Effector CD4-positive, alpha-beta T cell (primary cell): Measurements from ENCODE around the gene FGF14.

Experiments
- DNase-seq: peaks from one replicate; pipeline ENCODE4 v3.0.0-alpha.2; 2020

The FGF14 gene

DNA sequence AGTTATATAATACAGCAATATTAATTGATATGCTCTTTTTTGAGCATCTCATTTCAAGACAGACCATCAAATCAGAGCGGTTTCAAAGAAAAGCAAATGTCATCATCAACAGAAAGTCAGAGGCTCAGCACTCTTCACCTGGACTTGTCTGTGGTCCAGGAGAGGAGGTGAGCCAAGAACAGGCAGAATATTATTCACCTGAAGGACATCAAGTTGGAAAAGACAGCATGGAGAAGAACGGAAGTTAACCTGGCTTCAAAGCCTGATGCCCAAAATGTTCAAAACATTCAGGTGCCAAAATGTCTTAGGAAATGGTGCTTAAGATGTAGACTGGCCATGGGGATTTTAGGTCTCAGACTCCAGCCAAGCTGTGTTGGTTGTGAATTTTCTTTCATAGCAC is 40.7 kb downstream of the FGF14 start:
- DNase-seq, result no peak

DNA sequence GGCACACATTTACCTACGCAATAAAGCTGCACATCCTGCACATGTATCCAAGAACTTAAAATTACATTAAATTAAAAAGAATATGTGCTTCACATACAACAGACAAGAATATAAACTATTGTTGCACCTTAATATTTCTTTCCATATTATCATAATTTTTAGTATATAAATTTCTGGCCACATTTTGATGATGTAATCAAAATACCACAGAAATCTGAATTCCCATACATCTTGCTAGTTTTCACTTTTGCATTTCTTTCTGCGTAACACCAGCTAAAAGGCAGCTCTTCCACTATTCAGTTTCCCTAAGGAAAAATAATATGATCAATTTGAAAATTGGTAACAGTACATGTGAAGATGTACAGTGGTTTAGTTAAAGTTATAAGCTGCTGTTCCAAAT is 42.6 kb downstream of the FGF14 start:
- no peak for DNase-seq

DNA sequence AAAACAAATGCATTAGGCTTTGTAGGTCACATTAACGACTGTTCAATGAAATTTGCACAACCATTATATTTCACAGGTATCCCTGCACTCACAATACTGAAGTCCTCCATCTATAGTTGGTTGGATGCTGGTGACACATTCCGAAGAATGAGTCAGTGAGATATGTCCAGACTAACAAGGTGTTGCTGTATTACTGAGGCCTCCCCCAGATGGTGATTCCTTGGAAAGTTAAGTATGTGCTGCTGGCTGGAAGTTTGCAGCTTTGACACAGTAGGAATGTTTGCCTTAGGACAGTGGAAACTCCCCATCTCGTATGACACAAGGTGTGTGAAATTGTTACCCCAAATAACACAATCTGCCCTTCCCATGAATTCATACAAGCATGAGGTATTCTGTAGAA is 46.6 kb downstream of the FGF14 start:
- no peak for DNase-seq

GRCh38 chr13:102354011-102354410 is 47.8 kb downstream of the FGF14 start:
- no peak for DNase-seq

- DNase-seq, result no peak
Measured at GRCh38 chr13:102351521-102351920, 50.3 kb downstream of the FGF14 start.

DNA sequence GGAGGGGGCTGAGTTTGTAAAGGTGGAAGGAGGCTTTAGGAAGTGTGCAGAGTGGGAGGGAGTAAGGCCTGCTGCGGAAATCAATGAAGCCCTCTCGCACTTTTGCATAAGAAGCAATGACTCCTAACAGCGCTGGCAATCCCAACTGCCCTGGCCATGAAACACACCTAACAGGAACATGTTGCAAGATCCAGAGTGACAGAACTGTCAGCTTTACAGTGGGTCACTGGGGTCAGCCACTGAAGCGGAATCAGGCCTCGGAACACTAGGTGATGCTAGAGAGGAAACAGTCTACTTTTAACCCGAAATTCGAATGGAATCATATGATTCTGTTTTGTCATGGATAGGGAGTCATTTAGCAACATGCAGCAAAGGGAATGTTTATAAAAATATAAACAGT is 54.4 kb downstream of the FGF14 start:
- no peak for DNase-seq

GRCh38 chr13:102346769-102347168 is 55.1 kb downstream of the FGF14 start:
- DNase-seq, result no peak

DNA sequence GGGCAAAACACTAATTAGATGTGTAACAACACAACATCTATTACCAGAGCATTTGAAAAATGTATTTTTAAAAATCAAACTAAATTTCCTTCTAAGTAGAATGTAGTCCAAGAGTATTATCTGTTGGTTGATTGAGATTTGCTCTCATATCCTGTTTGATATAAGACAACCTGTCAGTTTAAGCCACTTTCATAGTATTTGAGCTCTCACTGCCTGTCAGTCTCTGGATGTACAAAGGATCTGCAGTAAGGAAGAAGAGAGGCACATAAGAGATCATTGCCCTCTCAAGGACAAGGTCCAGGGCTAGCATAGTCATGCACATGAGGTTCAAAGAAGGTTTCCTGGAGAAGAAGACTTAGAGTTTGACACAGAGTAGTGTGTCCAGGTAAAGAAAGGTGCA is 57.4 kb downstream of the FGF14 start:
- DNase-seq, result no peak

- no peak for DNase-seq
Measured at GRCh38 chr13:102333320-102334198, 68.3 kb downstream of the FGF14 start.

DNA sequence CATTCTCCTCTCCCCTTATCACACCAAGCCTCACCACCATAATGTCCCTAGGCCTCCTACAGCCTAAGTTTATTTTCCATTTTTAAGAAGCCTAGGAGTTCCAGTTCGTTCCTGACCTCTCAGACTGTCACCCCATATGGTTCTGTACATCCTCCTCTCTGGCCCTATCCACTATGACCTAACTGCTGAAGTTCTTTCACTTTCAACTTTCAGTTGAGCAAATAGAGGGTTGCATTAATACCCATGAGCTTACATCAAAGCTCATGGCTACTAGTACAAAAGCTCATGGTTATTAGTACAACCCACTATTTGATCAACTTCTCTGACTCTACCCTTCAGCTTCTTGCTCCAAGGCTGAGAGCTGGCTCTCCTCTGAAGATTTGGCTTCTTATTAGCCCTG is 72.9 kb downstream of the FGF14 start:
- DNase-seq, result no peak

DNA sequence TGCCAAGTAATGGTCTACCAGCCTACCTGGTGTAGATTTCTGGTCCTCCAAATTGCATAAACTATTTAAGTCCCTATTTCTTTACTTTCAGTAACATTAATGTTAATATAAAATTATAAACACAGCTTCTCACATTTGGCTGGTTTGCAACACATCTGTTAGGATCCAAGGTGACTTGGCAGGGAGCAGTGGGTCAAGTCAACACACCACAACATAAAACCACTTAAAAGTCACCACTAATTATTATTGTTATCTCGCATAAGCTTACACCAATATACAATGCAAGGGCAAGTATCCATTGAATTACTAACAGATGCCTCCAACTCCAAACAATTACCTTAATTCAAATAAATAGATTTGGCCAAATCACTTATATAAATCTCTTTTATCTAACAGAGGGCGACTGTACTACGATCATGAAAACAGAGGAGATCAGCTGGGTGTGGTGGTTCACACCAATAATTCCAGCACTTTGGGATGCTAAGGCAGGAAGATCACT is 74.7 kb downstream of the FGF14 start:
- DNase-seq, result no peak

DNA sequence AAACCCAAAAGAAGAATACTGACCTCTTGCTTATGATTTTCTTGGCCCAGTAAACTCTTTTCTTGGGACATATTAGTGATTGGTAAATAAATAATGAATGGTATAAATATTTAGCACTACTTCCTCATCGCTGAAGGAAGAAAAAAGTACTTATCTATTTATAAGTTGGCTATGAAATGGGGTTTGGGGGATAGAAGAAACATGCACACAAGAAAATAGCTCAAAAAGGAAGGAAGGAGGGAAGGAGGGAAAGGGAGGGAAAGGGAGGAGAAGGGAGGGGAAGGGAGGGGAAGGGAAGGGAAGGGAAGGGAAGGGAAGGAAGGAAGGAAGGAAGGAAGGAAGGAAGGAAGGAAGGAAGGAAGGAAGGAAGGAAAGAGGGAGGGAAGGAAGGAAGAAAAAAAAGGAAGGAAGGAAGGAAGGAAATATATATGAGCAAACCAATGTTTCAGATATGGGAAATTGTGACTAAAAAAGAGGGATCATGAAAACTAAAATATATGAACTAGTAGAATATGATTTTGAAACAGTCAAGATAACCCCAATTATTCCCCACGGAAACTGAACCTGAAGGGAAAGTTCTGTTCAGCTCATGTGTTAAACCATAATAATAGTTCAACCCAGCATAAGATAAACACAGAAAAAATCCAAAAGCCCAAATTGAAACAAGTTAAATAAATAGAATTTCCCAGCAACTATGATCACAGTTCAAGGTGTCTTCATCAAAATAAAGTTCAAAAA is 75.3 kb downstream of the FGF14 start:
- DNase-seq, result no peak

- DNase-seq, result no peak
Measured at GRCh38 chr13:102325321-102325720, 76.5 kb downstream of the FGF14 start.

DNA sequence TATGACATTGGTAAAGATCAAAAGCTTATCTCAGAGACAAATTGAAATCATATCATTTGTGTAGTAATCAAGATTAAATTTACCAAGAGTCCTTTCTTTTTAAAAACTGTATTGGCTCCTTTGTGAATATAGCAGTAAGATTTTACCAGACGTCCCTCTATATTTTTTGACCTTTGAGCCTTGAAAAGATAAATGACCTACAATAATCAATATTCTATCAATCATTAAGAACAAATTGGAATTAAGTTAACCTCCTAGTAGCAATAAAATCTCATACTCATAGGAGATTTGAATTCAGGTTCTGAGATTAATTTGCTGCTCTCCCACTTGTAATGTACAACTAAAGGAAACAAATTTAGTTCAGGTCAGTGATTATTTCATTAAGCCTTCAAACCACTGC is 78.3 kb downstream of the FGF14 start:
- no peak for DNase-seq

- no peak for DNase-seq
Measured at GRCh38 chr13:102323012-102323411, 78.8 kb downstream of the FGF14 start.

GRCh38 chr13:102322211-102322610 is 79.6 kb downstream of the FGF14 start:
- no peak for DNase-seq

GRCh38 chr13:102318233-102318632 is 83.6 kb downstream of the FGF14 start:
- DNase-seq, result no peak

DNA sequence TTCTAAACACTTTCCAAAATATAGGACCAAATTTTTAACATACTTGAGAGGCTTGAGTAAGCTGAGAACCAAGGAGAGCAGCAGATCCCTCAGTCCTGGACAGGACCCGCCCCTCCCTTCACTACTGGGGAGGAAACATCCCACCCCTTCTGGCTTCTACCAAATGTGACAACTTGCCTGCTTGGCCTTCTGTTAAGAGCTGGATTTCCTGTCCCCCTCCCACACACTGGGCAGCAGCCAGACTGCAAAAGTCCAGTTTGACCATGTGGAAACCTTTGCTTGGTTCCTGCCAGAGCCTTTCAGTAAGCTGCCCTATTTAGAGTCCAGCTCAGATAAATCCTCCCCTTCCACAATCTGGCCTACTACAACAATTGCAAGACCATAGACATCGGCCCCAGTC is 84.3 kb downstream of the FGF14 start:
- DNase-seq, result no peak

- DNase-seq, result no peak
Measured at GRCh38 chr13:102316732-102317131, 85.1 kb downstream of the FGF14 start.

GRCh38 chr13:102312841-102313240 is 89.0 kb downstream of the FGF14 start:
- DNase-seq, result no peak

DNA sequence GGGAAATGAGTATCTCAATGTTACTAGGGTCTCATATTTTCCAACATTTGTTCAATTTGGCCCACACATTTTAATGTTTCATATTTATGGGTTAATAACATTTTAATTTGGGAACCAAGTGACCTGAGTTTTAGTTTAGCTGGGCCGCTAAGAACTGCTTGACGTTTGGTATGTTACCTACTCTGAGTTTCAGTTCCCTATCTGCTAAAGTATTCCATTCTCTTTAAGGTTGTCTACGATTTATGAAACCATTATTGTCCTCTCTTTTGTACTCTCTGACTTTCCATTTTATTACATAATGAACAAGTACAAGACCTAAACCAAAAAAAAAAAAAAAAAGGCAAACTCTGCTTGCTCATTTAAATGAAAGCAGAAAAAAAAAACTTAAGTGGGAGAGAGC is 89.9 kb downstream of the FGF14 start:
- no peak for DNase-seq

DNA sequence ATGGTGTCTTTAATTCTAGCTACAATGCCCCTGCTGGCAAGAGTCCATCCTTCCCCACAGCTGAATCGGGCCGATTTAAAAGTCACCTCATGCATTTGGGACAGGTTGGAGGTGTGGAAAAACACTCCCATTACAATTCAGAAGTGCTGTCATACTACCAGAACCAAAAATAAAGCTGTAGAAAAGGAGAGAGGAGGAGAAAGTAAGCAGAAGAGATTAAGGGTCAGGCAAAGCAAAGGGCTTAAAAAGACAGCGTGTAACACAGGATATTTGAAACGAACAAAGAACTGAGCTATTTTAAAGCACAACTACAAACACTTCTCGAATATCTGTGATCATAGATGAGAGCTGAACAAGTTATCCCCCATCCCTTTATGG is 90.4 kb downstream of the FGF14 start:
- no peak for DNase-seq

DNA sequence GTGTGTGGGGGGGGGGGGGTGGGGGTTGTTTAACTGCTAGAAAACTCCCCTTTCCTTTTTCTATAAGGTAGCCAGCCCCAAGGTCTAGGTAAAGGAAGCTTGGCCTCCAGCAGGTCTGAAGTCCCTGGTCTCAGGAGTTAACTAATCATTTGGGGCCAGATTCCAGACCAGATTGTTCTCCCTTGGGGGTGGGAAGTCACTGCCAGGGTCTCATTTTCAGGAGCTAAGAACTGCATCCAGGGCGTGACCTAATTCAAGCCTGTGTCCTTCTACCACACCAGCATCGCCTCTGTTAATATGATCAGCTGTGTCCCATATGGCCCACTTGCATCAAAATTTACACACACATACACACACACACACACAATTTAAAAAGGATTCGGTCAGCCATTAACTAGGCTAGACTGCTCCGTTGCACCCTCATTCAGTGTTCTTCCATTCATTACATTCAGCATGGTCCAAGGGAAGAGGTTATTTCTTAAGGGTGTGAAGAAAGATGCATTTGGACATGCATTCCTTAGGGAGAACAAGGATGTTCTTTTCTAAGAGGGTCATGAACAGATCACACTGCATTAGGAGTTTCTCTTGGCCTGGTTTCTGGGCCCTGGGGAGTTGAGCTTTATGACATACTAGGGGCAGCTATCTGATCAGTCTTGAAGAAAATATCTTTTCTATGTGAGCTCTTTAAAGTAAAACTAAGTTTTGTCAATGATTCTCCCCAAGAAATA is 91.0 kb downstream of the FGF14 start:
- no peak for DNase-seq

DNA sequence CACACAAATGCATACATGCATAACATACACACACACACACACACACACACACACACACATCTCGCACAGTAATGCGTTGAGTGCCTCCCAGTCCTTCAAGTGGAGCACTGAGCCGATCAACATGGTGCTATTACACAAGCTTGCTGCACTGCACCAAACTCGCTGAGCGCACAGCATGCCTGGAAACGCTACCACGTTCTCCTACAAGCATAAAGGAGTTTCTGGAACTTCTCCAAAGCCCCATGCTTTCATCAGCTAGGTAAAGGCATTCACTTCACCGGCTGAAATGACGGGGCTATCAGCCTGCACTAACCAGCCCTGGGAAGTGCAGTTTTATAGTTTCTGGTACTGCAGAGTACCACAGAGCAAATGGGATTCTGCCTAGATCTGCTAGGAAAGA is 92.7 kb downstream of the FGF14 start:
- no peak for DNase-seq
